ENCODE data around the gene EFHD2. TPM values are rescaled to one million over a fixed set of nuclear protein-coding genes. Genes with fewer than 3 reads are reported as not detected.

The EFHD2 gene
- polyA plus RNA-seq, 10 donors: 19.6 to 30.9 (median 26.7) TPM

- peak in 1 of 3 donors; percentile 23 for DNase-seq
These were observed 66.1 kb downstream of the EFHD2 start, which contains the start of gene CELA2B for GRCh38 chr1:15475752-15476314. CELA2B (plus strand) TSS chr1:15476104; CDS start chr1:15476126, 22 bp downstream.

- DNase-seq: no peak
These were observed 67.2 kb downstream of the EFHD2 start for GRCh38 chr1:15476927-15477326.

DNA sequence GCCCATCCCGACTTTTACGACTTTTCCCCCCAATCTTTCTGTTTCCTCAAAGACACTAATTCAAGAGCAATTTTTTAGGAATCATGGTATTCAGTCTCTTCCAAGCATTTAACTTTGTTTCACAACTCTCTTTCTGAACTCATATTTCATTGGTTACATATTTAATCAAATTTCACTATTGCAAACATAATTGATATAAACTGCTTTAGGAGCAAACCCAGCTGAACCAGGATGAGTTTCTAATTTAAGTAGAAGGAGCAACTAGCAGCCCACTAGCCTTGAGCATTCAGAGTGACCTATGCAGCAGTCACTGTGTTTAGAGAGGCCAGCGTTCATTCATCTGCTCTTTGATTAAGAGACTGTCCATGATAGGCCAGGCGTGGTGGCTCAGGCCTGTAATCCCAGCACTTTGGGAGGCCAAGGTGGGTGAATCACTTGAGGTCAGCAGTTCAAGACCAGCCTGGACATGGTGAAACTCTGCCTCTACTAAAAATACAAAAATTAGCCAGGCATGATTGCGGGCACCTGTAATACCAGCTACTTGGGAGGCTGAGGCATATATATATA lies 68.0 kb downstream of the EFHD2 start:
- no peak for DNase-seq

Other genes starting within 250 kb of the EFHD2 start
- gene FHAD1, start 162.7 kb upstream of the EFHD2 start, polyA plus RNA-seq (ENCODE audit: insufficient read length in 10 of 10): 1 to 10 TPM in 8 of 10 donors, under 1 TPM in 2; 0.52 to 2.6 (median 1.3) TPM
- 1 to 10 TPM in 1 of 10 donors, under 1 TPM in 9; 0.13 to 1.4 (median 0.60) TPM for gene CTRC, start 28.6 kb downstream of the EFHD2 start, polyA plus RNA-seq (ENCODE audit: insufficient read length in 10 of 10)
- under 1 TPM in 6 of 10 donors, not detected in 4; 0.20 to 0.80 (median 0.49) TPM for gene CELA2A, start 46.8 kb downstream of the EFHD2 start, polyA plus RNA-seq (ENCODE audit: insufficient read length in 10 of 10)
- 1 to 10 TPM; 1.3 to 5.5 (median 3.1) TPM for gene CELA2B, start 66.2 kb downstream of the EFHD2 start, polyA plus RNA-seq (ENCODE audit: insufficient read length in 10 of 10)
- gene CASP9, start 114.3 kb downstream of the EFHD2 start, polyA plus RNA-seq (ENCODE audit: insufficient read length in 10 of 10): 10 to 100 TPM; 12.6 to 21.4 (median 15.3) TPM
- 10 to 100 TPM; 11.7 to 19.7 (median 15.4) TPM for gene DNAJC16, start 117.0 kb downstream of the EFHD2 start, polyA plus RNA-seq (ENCODE audit: insufficient read length in 10 of 10)
- gene AGMAT, start 175.2 kb downstream of the EFHD2 start, polyA plus RNA-seq (ENCODE audit: insufficient read length in 10 of 10): 1 to 10 TPM; 1.3 to 3.7 (median 2.7) TPM
- gene DDI2, start 207.6 kb downstream of the EFHD2 start, polyA plus RNA-seq (ENCODE audit: insufficient read length in 10 of 10): 10 to 100 TPM; 12.5 to 25.8 (median 18.9) TPM